HG02759 (cell line): ENCODE data around the gene RNU1-4.
"Not testable (repeated sequence)": the region's sequence is repeated elsewhere in the genome, so short reads cannot be mapped to it uniquely, and the experiment has no call there.

Experiments used
- ATAC-seq: cut with Tn5 transposase; IDR thresholded peaks from one replicate; pipeline ENCODE4 v1.9.1; 2021; ENCODE audit warnings: mild to moderate bottlenecking, moderate library complexity; ENCODE audit not compliant: unreplicated experiment

RNU1-4 gene

DNA sequence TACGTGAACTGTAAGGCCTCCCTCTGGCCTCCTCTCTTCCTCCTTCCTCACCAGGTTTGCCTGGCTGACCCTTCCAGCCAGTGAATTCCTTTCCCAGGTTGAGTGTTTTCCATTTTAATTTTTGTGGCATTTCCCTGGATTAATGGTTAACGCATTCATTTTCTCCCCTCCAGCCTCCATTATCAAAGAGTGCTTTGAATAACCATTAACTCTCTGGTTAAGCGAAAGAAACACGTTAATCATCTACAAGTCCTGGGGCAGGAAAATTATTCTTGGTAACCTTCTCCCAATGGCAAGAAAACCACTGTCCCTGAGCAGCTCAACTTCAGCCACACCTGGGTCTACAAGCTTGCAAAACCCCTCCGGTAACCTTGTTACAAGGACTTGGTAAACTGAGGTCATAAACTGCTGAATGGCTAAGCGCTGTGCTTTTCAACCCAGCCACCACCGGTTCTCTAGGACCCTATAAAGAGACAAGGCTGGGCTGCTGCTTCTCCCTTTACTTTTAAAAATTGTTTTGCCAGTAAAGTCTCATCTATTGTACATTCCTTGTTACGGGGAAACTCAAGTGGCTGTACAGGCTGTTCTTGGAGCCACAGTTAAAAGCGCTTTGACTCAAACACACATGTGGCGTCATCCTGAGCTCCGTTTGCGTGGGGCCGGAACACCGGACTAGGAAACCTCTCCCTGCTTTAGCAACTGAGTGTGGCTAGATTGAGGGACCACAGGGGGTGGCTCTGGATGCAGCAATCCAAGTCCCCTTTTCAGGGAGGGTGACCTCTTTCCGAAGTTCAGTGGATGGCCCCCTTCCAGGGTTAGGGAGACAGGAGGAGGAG, 24.7 kb downstream of the RNU1-4 start:
- ATAC-seq, result not testable (repeated sequence)

DNA sequence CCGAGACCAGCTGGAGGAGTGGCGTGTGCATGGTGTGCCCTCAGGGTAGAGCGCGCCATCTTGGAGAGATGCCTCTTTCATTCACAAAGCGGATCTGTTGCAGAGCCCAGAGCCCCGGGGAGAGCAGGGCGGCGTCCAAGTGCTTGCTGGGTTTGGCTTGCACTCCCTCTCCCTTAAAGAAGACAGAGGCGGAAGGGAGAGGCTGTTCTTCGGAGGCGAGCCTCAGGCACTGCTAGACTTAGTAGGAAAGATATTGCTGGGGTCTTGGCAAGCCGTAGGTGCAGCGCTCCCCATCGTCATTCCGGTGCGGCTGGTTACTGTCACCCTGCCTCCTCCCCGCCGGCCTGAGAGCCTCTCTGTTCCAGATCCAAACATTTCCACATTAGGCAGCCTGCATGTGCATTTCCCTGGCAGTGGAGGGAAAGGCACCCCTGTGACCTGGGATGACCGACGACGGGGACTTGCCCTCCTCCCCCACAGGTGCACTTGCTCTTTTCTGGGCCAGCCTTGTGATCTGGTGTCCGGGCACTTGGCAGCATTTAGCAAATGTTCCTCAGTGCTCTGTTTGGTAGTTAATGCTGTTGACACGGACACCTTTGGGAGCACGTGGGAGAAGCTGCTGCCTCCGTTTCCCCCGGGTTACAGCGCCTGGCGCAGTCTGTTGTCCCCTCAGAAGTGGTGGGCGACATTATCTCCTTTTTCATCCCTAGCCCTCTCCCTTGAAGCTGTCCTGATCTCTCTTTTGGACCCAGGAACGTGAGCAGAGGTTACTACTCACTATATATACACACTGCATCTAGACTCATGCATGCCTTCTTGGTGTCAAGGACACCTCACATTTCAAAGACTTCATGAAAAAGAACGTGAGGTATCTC, 25.7 kb downstream of the RNU1-4 start:
- ATAC-seq, result not testable (repeated sequence)

DNA sequence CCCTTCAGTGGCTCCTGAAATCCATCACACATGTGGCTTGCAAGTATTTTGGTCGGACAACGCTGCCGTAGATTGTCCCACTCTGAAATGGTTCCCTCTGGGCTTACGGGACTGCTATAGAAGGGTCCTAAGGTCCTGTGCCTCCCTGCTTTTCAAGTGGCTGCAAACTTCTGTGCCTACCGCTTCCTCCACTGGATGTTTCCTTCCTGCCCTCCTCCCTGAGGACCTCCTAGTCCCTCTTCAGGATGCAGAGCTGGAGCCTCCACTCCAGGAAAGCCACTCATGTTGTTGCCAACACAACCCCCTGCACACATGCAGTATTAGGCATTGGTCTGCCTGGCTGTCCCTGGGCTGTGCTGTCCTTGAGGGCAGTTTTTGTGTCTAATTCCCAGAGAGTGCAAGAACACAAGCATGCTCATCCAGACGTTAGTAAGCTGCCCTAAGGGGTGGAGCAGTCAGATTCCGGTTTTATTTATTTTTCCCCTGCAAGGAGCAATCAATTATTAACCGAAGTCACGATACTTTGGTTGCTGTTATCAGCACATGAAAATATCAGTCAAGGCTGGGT, 26.5 kb downstream of the RNU1-4 start:
- not testable (repeated sequence) for ATAC-seq

DNA sequence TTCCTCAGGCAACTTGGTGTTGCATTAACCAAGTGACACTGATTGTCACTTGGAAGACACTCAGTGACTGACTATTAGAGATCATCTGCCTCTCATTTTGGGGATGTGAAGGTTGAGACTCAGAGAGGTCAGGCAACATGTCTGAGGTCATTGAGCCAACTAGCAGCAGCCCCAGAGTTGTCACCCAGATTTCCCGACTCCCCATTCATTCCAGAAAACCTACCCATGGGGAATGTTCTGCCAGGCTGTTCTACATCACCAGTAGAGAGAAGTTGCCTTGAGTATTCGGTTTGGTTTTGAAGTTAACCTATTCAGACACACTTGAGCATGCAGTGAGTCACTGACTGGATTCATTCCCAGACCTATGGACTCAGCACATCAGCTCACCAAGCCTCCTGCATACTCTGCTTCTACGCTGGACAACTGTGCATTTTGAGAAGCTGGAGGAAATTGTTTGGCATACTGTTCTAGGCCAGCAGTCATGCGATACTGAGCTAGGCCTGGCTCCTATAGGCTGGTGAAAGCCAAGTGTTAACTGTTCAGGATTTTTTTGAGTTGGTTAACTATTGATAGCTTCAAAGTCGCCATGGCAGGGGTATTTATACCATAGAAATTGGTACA, 29.9 kb downstream of the RNU1-4 start:
- ATAC-seq, result not testable (repeated sequence)

DNA sequence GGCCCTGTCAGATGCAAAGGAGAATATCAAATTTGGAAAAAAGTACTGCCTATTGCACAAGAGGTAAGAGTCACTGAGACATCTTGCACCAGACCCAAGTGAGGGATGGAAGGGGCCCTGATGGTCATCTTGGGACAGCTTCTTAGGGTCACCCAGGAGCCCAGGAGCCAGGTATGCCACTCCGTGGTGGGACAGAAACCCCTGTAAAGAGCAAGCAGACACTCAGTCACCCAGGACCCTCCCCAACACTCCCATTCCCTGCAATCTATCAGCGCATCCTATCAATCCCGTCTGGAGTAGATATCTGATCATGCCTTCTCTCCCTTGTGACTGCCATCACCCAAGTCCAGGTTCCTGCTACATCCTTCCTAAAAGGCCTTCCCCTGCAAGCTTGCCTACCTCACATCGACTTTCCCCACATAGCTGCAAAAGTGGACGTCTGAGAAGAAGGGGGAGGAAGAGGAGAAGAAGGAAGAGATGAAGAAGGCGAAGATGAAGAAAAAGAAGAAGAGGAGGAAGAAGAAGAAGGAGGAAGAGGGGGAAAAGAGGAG, 30.7 kb downstream of the RNU1-4 start:
- not testable (repeated sequence) for ATAC-seq

DNA sequence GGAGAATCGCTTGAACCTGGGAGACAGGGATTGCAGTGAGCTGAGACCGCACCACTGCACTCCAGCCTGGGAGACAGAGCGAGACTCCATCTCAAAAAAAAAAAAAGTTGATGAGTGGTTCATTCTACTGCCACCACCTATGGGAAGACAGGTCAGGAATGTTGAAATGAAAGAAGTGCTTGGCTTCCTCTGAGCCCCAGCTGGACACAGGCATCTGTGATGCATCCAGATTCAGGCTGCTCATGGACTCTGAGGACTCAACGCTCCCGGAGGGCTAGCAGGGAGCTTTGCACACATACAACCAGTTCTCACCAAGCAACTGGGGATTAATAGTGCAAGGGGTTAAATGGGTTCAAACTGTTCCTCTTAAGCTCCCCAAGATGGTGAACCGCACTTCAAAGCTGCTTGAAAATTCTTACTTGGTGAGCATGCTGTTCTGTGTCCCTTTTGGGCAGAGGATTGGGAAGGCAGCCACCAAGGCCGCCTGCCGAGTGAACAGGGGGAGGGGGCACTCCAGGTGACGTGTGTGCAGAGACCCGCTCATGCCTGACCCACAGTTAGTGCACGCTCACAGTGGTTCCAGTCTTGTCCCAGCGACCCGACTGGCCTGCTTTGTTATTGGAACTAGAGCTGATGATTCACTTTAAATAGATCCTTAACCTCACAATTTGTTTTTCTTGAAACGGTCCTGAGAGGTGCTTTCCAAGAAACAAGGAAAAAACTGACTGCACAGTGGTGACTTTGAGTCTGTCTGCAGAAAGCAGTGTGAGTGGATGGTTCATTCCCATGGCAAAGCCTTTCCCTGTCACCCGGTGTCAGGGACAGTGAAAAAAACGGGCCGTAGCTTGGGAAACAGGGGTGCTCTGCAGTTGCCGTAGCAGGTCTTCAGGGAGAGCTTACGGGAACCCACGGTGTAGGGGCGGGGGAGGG, 32.2 kb downstream of the RNU1-4 start:
- ATAC-seq, result not testable (repeated sequence)

DNA sequence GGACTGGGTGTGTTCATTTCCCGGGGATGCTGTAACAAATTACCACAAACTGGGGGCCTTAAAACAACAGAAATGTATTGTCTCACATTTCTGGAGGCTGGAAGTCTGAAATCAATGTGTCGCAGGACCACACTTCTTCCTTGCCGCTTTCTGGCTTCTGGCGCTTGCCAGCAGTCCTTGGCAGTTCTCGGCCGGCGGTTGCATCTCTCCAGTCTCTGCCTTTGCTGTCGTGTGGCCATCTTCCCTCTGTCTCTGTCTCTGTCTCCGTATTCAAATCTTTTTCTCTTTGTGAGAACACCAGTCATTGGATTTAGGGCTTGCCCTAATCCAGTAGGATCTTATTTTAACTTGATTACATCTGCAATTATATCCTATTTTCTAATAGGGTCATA, 32.9 kb downstream of the RNU1-4 start:
- not testable (repeated sequence) for ATAC-seq

DNA sequence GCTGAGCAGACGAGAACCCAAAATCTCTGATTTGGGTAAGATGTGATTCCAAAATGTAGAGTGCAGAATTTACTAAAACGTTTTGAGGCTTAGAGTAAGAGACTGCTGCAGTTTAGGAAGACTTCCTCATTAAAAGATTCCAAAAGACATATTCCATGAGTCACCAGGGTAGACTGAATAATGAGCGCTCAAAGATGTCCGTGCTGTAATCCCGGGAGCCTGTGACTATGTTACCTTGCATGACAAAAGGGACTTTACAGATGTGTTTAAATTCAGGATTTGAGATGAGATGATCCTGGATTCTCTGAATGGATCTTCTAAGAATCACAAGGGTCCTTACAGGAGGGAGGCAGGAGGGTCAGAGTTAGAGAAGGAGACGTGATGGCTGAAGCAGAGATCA, 33.4 kb downstream of the RNU1-4 start:
- ATAC-seq, result not testable (repeated sequence)

DNA sequence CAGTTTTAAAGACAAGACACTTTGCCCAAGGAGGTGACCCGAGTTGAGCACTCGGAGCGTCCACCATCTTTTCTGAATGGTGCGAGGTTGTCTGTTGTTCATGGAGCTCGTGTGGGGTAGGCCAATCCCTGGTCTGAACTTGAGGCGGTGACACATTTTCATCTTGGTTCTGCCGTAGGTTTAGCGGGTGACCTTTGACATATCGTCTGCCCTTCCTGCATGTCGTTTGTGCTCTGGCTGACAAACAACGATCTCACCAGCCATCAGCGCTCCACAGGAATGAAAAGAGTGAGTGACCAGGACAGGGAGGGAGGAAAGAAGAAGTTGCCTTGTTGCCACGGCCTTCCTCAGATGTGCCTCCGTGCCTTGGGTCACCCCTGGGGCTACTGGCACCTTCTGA, 34.5 kb downstream of the RNU1-4 start:
- ATAC-seq, result not testable (repeated sequence)

DNA sequence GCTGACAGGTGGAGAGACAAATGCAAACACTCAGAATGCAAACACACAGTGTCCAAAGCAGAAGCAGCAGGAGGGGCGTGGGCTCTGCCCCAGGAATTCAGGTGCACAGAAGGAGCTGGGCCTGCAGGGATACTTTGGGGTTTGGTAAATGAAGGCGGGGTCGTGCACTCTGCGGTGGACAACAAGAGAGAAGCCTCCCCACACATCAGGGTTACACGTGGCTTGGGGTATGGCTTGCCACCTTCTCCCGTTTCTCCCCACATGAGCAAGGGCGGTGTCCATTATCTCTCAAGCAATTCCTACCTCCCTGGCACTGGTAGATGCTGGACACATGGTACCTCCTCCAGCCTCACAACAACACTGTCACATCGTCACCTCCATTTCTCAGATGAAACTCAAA, 35.0 kb downstream of the RNU1-4 start:
- not testable (repeated sequence) for ATAC-seq

DNA sequence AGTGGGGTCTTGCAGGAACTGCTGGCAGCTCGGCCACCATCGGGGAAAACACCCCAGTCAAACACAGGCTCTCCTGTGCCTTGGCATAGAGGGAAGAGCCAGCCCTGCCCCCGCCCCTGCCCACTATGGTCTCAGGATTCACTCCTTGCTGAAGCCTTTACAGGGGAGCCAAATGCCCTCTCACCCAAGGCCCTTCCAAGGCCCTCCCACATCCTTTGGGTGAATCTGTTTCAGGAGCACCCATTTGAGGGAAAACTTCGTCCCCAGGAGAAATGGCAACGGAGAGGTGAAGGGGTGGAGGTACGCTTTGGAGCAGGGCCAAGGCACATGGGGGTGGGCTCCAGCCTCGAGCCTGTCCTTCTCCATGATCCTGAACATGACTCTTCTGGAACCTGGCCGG, 35.9 kb downstream of the RNU1-4 start:
- not testable (repeated sequence) for ATAC-seq

DNA sequence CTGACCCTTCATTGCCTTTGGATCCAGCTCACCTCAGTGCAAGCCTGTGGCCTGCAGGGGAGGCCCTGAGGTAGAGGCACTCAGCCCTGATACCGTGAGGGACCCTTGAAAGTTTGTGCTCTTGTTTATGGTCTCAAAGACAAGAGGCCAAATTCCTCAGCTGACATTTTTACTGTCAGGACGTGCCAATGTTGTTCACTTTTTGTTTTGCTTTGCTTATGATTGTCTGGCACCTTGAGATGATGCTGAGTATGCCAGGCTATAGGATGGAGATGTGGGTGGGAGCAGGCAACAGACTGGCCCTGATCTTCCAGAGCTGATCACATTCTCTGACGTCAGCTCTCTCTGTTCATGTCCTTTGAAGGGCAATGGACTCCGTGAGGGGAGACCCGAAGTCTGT, 36.5 kb downstream of the RNU1-4 start:
- not testable (repeated sequence) for ATAC-seq

DNA sequence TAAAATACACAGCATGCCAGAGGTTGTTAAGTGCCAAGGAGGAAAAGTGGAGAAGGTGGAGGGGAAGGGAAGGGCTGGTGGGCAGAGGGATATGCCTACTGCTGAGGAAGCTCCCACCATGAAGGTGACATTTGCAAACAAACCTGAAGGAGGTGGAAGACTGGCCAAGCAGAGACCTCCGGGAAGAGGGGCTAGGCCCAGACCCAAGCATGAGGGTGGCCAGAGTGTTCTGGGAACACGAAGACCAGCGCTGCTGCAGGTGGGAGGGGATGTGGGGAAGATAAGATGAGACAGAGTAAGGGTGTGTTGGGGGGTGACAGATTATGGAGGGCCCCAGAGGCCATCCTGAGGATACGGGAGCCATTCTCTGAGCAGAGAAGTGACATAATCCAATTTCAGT, 37.5 kb downstream of the RNU1-4 start:
- ATAC-seq, result not testable (repeated sequence)

DNA sequence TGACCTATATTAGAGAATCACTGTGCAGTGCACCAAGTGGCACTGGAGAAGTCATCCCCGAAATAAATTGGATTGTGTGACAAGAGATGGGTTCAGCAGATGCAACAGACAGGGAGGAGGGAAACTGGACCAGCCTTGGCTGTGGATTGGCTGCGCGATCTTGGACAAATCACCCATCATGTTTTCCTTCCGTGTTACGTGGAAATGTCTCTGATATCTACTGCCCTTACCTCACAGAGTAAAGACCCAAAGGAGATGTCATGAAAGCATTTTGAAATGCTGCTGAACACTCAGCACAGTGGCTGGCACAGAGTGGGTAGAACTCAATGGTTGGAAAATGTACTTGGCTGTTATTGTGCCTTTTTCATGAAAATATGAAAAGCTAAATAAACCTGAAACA, 39.2 kb downstream of the RNU1-4 start:
- ATAC-seq, result not testable (repeated sequence)

DNA sequence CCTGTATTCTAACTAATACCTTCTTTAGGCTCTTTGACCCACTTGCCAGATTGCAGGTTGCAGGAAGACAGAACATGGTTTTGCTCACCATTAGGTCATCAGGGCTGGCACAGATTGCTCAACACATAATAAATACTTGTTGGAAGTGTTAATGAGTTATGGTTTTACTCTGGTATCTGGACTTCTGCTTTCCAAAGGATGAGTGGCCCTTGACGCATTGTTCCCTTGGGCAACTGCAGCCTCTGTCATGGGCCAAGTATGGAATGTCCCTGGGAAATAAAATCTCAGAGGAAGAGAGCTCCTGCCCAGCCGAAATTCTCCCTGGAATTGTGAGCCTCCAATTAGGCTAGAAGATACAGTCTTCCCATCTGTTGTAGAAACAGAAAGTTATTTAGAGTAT, 40.7 kb downstream of the RNU1-4 start:
- ATAC-seq, result not testable (repeated sequence)

DNA sequence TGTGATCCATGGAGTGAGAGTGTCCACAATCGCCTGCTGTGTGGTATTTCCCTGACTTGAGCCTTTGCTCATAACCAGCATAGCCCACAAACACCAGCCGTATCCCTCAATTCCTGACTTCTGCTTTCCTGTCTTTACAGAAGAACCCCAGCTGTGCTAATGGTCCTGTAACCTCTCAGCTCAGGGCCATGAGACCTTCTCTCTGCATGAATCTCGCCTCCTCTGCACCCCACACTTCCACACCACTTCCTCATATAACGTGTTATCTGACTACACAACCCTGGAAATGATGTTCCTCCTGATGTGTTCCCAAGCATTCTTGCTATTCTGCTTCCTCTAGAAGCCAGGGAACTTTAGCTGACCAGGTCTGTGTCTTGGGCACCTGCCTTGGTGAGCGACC, 41.3 kb downstream of the RNU1-4 start:
- not testable (repeated sequence) for ATAC-seq

DNA sequence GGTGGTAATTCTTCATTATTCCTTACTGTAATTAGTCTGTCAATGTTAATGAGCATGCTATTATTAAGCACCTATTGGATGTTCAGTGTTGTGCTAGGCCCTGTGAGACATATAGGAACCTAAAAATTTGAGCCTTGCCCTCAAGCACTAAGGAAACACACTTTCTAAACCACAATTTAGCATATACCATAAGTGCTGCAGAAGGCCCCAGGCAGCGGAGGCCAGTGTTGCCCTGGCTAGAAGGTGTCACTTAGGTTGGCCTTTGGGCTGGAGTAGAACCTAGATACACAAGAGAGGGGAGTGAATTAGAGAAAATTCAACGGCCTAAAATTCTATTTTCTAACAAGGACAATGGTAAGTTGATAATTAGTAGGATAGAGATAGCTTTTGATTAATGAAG, 44.6 kb downstream of the RNU1-4 start:
- ATAC-seq, result not testable (repeated sequence)

DNA sequence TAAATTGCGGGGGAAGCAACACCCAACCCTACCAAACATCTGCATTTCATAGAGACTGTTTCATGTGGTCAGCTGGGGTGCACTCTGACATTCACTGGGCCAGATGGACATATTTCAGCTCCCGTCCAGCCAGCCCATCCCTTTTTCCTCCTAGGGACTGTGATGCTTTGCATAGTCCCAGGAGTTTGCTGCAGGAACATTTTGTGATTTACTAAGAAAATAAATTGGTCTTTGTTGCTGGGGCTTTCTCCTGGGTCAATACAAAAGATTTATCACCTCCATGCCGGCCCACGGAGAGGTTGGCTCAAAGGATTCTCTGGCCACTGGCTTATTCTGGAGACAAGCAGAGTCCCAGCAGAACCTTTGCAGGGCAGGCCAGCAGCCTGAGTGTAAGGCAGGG, 46.0 kb downstream of the RNU1-4 start:
- ATAC-seq, result not testable (repeated sequence)

DNA sequence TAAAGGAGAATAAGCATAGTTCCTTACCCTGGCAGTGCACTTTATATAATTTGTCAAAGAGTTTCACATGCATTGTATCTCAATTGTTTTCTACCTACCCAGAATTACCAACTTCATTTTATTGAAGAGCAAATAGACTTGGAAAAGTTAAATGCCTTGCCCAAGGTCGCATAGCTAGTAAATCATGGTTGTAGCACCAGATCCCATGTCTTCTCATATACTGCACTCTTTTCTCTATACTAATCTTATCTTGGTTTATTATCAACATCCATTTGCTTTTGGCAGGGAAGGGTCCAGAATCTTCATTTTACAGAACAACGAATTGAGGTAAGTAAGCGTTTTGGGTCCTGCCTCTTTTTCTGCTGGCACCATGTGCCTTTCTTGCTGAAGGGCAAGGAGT, 46.9 kb downstream of the RNU1-4 start:
- not testable (repeated sequence) for ATAC-seq

DNA sequence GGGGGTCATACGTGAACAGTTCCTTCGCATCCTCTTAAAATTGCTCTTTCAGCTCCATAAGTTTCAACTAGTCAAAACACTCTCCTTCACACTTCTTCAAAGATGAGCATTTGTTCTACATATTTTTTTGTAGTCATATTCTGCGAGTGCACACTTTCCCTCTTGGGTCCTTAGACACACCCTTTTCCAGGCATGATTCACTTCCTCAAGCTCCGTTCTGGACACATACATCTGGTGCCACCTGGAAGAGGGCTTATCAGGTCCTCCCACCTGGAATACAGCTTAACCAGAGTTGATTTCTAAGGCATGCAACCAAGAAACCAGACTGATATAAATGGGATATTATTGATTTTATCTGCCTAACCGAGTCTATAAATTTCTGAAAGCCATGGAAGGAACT, 47.4 kb downstream of the RNU1-4 start:
- ATAC-seq, result not testable (repeated sequence)
